Measurements from ENCODE around the gene CFAP99.

Gene CFAP99

GRCh38 chr4:2390784-2391421 lies 27.9 kb upstream of the CFAP99 start:
- no peak for DNase-seq (ENCODE audit: low spot score)

- DNase-seq (ENCODE audit: low spot score) = no peak
Observed at GRCh38 chr4:2393353-2394270, 25.1 kb upstream of the CFAP99 start.

GRCh38 chr4:2394528-2394927 lies 24.2 kb upstream of the CFAP99 start:
- DNase-seq (ENCODE audit: low spot score) = no peak

GRCh38 chr4:2395038-2395437 lies 23.7 kb upstream of the CFAP99 start:
- no peak for DNase-seq (ENCODE audit: low spot score)

- DNase-seq (ENCODE audit: low spot score) = no peak
Observed at GRCh38 chr4:2395584-2395983, 23.2 kb upstream of the CFAP99 start.

GRCh38 chr4:2396781-2397368 lies 21.9 kb upstream of the CFAP99 start:
- DNase-seq (ENCODE audit: low spot score) = no peak

GRCh38 chr4:2397596-2398379 lies 21.0 kb upstream of the CFAP99 start:
- DNase-seq (ENCODE audit: low spot score) = no peak

GRCh38 chr4:2399216-2399615 lies 19.5 kb upstream of the CFAP99 start:
- no peak for DNase-seq (ENCODE audit: low spot score)

- DNase-seq (ENCODE audit: low spot score) = no peak
Observed at GRCh38 chr4:2399631-2400190, 19.0 kb upstream of the CFAP99 start.

- DNase-seq (ENCODE audit: low spot score) = no peak
Observed at GRCh38 chr4:2400841-2401609, 17.7 kb upstream of the CFAP99 start.

- DNase-seq (ENCODE audit: low spot score) = no peak
Observed at GRCh38 chr4:2401610-2401983, 17.2 kb upstream of the CFAP99 start.

GRCh38 chr4:2402048-2402842 lies 16.5 kb upstream of the CFAP99 start:
- peak; percentile 73 for DNase-seq (ENCODE audit: low spot score)

- peak; percentile 68 for DNase-seq (ENCODE audit: low spot score)
Observed at GRCh38 chr4:2402941-2403340, 15.8 kb upstream of the CFAP99 start.

- DNase-seq (ENCODE audit: low spot score) = peak; percentile 7
Observed at GRCh38 chr4:2406406-2406805, 12.3 kb upstream of the CFAP99 start.

GRCh38 chr4:2406920-2407319 lies 11.8 kb upstream of the CFAP99 start:
- peak; percentile 76 for DNase-seq (ENCODE audit: low spot score)

- no peak for DNase-seq (ENCODE audit: low spot score)
Observed at GRCh38 chr4:2407991-2408342, 10.8 kb upstream of the CFAP99 start.

- DNase-seq (ENCODE audit: low spot score) = no peak
Observed at GRCh38 chr4:2408401-2408958, 10.3 kb upstream of the CFAP99 start.

- DNase-seq (ENCODE audit: low spot score) = no peak
Observed at GRCh38 chr4:2408976-2409375, 9.8 kb upstream of the CFAP99 start.

- no peak for DNase-seq (ENCODE audit: low spot score)
Observed at GRCh38 chr4:2409381-2409783, 9.4 kb upstream of the CFAP99 start.

Measured in putamen (tissue), 1 donor.